CD14-positive monocyte (primary cell): Measurements from ENCODE around the gene RGS9. TPM values are rescaled to one million over a fixed set of nuclear protein-coding genes. Genes with fewer than 3 reads are reported as not detected.

ENCODE experiments used
- DNase-seq, 3 donors: peaks; one replicate each; pipeline ENCODE4 v3.0.0-alpha.2; 2011 to 2022
- H2AFZ ChIP-seq: 2 replicates; pipeline ENCODE4 v1.6.0; 2012; ENCODE audit warnings: mild to moderate bottlenecking, low read depth, low read length, inconsistent platforms; ENCODE audit not compliant: insufficient read depth, poor library complexity, severe bottlenecking
- H3K27ac ChIP-seq, 2 donors: 1 replicate in 1 of 2; 2 replicates in 1 of 2; pipeline ENCODE4 v1.5.1; 2012 to 2013; ENCODE audit warnings: low read length in 2 of 2, control low read depth in 1 of 2, inconsistent platforms in 1 of 2, low read depth in 1 of 2, mild to moderate bottlenecking in 1 of 2
- H3K27me3 ChIP-seq, 2 donors: one replicate each; pipeline versions ENCODE4 v1.6.0 to v1.6.1; 2011 to 2013; ENCODE audit warnings: low read length in 2 of 2; ENCODE audit not compliant: control insufficient read depth in 2 of 2, insufficient read depth in 2 of 2
- H3K36me3 ChIP-seq, 2 donors: replicated peaks in 1 of 2; 1 replicate in 1 of 2; 2 replicates in 1 of 2; pipeline versions ENCODE4 v1.5.1 to v1.6.1; 2012 to 2013; ENCODE audit warnings: low read length in 2 of 2, control low read depth in 1 of 2, inconsistent platforms in 1 of 2, mild to moderate bottlenecking in 1 of 2; ENCODE audit not compliant: insufficient read depth in 2 of 2, control insufficient read depth in 1 of 2
- H3K4me1 ChIP-seq, 2 donors: 1 replicate in 1 of 2; 2 replicates in 1 of 2; pipeline versions ENCODE4 v1.5.1 to v1.6.1; 2012 to 2013; ENCODE audit warnings: low read length in 2 of 2, control low read depth in 1 of 2, inconsistent platforms in 1 of 2, mild to moderate bottlenecking in 1 of 2, moderate library complexity in 1 of 2; ENCODE audit not compliant: insufficient read depth in 2 of 2, control insufficient read depth in 1 of 2
- H3K4me2 ChIP-seq: replicated peaks from 2 replicates; pipeline ENCODE3; 2012; ENCODE audit warnings: low read length, moderate library complexity, mild to moderate bottlenecking; ENCODE audit not compliant: poor library complexity, severe bottlenecking; ENCODE audit errors: extremely low read depth
- H3K4me3 ChIP-seq, 3 experiments: fragments of 200-600 bp in 1 of 3; sonication (generic) in 1 of 3; replicated peaks in 1 of 3; 1 replicate in 2 of 3; 2 replicates in 1 of 3; pipeline ENCODE4 v1.5.1; 2011 to 2013; ENCODE audit warnings: low read length in 3 of 3, mild to moderate bottlenecking in 3 of 3, control low read depth in 2 of 3, low read depth in 2 of 3, inconsistent platforms in 1 of 3, moderate library complexity in 1 of 3
- H3K79me2 ChIP-seq: 2 replicates; pipeline ENCODE4 v1.6.0; 2012; ENCODE audit warnings: mild to moderate bottlenecking, control low read depth, inconsistent platforms, low read length, moderate library complexity; ENCODE audit not compliant: insufficient read depth
- H3K9ac ChIP-seq: 2 replicates; pipeline ENCODE4 v1.6.0; 2017; ENCODE audit warnings: low read length, mild to moderate bottlenecking; ENCODE audit not compliant: insufficient read depth, poor library complexity, severe bottlenecking
- H3K9me3 ChIP-seq, 2 donors: replicated peaks in 1 of 2; 1 replicate in 1 of 2; 2 replicates in 1 of 2; pipeline versions ENCODE4 v1.5.1 to v1.6.1; 2012 to 2013; ENCODE audit warnings: low read length in 2 of 2, control low read depth in 1 of 2; ENCODE audit not compliant: control insufficient read depth in 1 of 2, insufficient read depth in 1 of 2
- H4K20me1 ChIP-seq: 2 replicates; pipeline ENCODE4 v1.6.0; 2012; ENCODE audit warnings: mild to moderate bottlenecking, low read length, control low read depth, moderate library complexity; ENCODE audit not compliant: insufficient read depth
- H3K27ac Mint-ChIP-seq, 7 donors: one replicate each; pipeline ENCODE4 v1.8.0; 2020; ENCODE audit warnings: mild to moderate bottlenecking in 7 of 7, mixed read lengths in 7 of 7, moderate library complexity in 6 of 7, inconsistent platforms in 2 of 7
- H3K27me3 Mint-ChIP-seq, 3 donors: one replicate each; pipeline ENCODE4 v1.8.0; 2021 to 2022; ENCODE audit warnings: low read depth in 3 of 3, mild to moderate bottlenecking in 3 of 3, mixed read lengths in 3 of 3, moderate library complexity in 3 of 3, inconsistent platforms in 1 of 3
- H3K36me3 Mint-ChIP-seq, 2 donors: one replicate each; pipeline ENCODE4 v1.8.0; 2020; ENCODE audit warnings: mixed read lengths in 2 of 2, inconsistent platforms in 1 of 2, mild to moderate bottlenecking in 1 of 2
- H3K4me1 Mint-ChIP-seq: one replicate; pipeline ENCODE4 v1.8.0; 2020; ENCODE audit warnings: mild to moderate bottlenecking, mixed read lengths
- H3K4me3 Mint-ChIP-seq, 2 donors: one replicate each; pipeline ENCODE4 v1.8.0; 2020; ENCODE audit warnings: mild to moderate bottlenecking in 2 of 2, mixed read lengths in 2 of 2, moderate library complexity in 1 of 2
- H3K9me3 Mint-ChIP-seq, 7 donors: one replicate each; pipeline ENCODE4 v1.8.0; 2020 to 2022; ENCODE audit warnings: mixed read lengths in 7 of 7, mild to moderate bottlenecking in 6 of 7, moderate library complexity in 6 of 7, inconsistent platforms in 2 of 7
- CTCF ChIP-seq: fragments of 200-600 bp; IDR thresholded peaks from one replicate; pipeline ENCODE4 v1.8.0; 2022; ENCODE audit warnings: antibody characterized with exemption, mild to moderate bottlenecking
- WGBS: methylation state at CpG from one replicate; pipeline ENCODE4 v1.1.5; 2013; ENCODE audit warnings: missing lambda C conversion rate; ENCODE audit not compliant: insufficient coverage; 5-methylcytosine and 5-hydroxymethylcytosine counted together
- intact Hi-C, 2 donors: fragments of 100-400 bp; cut with micrococcal nuclease; formaldehyde crosslinking; loops; one replicate each; pipeline versions ENCODE4 v1.15.0 to v1.15.1; 2023
- polyA plus RNA-seq, 3 donors: library from polyadenylated mRNA; depleted of rRNA in 1 of 3; unstranded in 2 of 3; stranded (reverse) in 1 of 3; fragments of 300-500 nt in 2 of 3; fragments of >200 nt in 1 of 3; fragmentation: Illumina TruSeq in 2 of 3; gene quantifications; 1 replicate in 2 of 3; 2 replicates in 1 of 3; pipeline ENCODE4 v1.2.3, GENCODE V29; 2012 to 2021

Gene RGS9
- polyA plus RNA-seq, 3 donors = 0.08 TPM; not detected in 2

DNA sequence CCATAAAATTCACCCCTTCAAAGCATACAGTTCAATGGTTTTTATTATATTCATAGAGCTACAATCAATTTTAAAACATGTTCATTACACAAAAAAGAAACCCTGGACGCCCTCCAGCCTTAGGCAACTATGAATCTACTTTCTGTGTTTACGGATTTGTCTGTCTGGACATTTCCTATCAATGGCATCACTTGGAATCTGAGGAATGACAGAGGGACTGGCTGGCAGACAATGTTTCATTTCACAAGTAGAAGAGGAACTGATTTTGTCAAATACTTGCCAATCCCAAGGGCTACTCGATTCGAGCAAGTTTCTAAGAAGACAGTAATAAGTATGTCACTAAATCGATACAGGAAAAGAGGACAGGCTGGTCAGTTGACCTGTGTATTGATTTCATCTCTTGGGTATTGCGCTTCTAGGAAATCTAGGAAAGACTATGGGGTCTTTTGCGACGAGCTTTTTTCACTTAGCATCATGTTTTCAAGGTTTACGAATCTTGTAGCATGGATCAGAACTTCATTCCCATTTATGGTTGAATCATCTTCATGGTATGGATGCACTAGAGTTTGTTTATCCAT is 56.6 kb downstream of the RGS9 start:
- Histone ChIP-seq H3K79me2 (no peaks in the 10 kb centered on the region), H2AFZ (no peak overlapping the region), H3K36me3 (no peaks in the 10 kb centered on the region), H4K20me1 (no peaks in the 10 kb centered on the region), H3K4me3 (no peak overlapping the region), H3K4me2 (no peak overlapping the region), H3K4me1 (no peaks in the 10 kb centered on the region), H3K9me3 (no peaks in the 10 kb centered on the region), H3K27ac (no peak overlapping the region), H3K27me3 (no peaks in the 10 kb centered on the region), H3K9ac (no peak overlapping the region)
- no peaks in the 10 kb centered on the region for H3K36me3 Mint-ChIP-seq
- peaks cover 2 to 3% (median 2%) of the 10 kb centered on the region in 3 donors for H3K27me3 Mint-ChIP-seq
- TF ChIP-seq CTCF = no peak
- H3K4me3 Mint-ChIP-seq = no peak overlapping the region
- no peak for DNase-seq
- 78% methylated on average over 4 of the region's 9 CpGs for WGBS
- H3K27ac Mint-ChIP-seq = no peak overlapping the region
- peaks cover 15% of the 10 kb centered on the region for H3K4me1 Mint-ChIP-seq
- intact Hi-C loops = no loop called here
- H3K9me3 Mint-ChIP-seq = no peaks in the 10 kb centered on the region

GRCh38 chr17:65194670-65195334 is 57.6 kb downstream of the RGS9 start:
- DNase-seq = no peak
- no peak for TF ChIP-seq CTCF
- H3K9me3 Mint-ChIP-seq = no peaks in the 10 kb centered on the region
- no peak overlapping the region for H3K4me2 ChIP-seq
- H3K4me3 Mint-ChIP-seq = no peak overlapping the region
- H3K36me3 ChIP-seq = no peaks in the 10 kb centered on the region
- H3K27ac Mint-ChIP-seq = no peak overlapping the region
- no peak overlapping the region for H3K27ac ChIP-seq
- no peaks in the 10 kb centered on the region for H3K4me1 ChIP-seq
- intact Hi-C loops = loop anchor here in 1 of 2 donors (5.0 kb wide), 1 partner anchor 418 kb away; no protein-coding TSS in a partner anchor
- no peaks in the 10 kb centered on the region for H3K9me3 ChIP-seq
- no peaks in the 10 kb centered on the region for H3K36me3 Mint-ChIP-seq
- H3K9ac ChIP-seq = no peak overlapping the region
- H3K27me3 Mint-ChIP-seq = peaks cover 2 to 3% (median 3%) of the 10 kb centered on the region in 3 donors
- no peak overlapping the region for H2AFZ ChIP-seq
- H3K4me3 ChIP-seq = no peak overlapping the region
- WGBS = 99% methylated on average over 9 of the region's 9 CpGs
- H3K79me2 ChIP-seq = no peaks in the 10 kb centered on the region
- H3K4me1 Mint-ChIP-seq = peaks cover 15% of the 10 kb centered on the region
- no peaks in the 10 kb centered on the region for H3K27me3 ChIP-seq
- no peaks in the 10 kb centered on the region for H4K20me1 ChIP-seq
